ENCODE measurements around the gene TEX19. TPM values are rescaled to one million over a fixed set of nuclear protein-coding genes. Genes with fewer than 3 reads are reported as not detected.

TEX19 gene
- total RNA-seq, 1 experiment from 2014 or later = 0.57 TPM

DNA sequence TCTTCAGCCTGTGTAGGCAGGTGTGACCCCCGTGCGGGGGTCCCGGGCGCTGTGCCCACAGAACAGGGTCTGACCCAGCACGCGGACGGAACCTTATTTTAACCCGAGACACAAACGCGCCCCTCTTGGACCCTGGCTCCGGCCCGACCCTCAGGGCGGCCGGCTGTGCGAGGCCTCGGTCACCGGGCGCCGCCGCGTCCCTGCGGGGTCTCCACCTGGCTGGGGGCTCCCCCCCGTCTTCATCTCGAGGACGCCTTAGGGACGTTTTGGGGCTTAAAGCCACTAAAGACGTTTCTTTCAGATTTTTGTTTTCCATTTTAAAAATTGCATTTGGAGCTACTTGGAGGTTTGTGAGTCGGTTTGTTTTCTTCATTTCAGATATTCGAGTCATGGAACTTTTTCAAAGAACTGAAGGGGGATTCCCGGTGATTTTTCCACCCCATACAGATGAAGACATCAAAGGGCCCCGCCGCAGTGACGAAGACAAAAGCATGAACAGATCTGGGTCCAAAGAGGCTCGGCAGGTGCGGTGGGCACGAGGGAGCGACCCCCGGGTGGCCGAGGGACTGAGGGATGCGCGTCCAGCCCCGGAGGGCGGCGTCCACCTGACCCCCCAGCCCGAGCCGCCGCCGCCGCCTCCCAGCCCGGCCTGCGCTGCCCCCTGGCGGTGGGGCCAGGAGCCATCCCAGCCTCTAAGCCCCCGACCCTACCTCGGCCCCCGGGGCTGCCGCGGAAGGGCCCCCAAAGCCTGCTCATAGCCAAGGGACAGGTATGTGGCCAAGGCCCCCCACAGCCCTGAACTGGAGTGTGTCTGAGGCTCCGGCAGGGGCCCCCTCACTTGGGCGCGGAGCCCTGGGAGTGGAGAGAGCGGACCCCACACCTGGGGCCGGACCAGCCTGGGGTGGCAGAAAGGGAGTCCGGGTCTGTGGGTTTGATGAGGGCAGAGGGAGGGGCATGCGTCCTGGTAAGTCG is 37.8 kb upstream of the TEX19 start:
- no peak for DNase-seq (ENCODE audit: extremely low read depth, low read depth)

- no peak for DNase-seq (ENCODE audit: extremely low read depth, low read depth)
Observed at GRCh38 chr17:82321947-82322466, 37.0 kb upstream of the TEX19 start.

DNA sequence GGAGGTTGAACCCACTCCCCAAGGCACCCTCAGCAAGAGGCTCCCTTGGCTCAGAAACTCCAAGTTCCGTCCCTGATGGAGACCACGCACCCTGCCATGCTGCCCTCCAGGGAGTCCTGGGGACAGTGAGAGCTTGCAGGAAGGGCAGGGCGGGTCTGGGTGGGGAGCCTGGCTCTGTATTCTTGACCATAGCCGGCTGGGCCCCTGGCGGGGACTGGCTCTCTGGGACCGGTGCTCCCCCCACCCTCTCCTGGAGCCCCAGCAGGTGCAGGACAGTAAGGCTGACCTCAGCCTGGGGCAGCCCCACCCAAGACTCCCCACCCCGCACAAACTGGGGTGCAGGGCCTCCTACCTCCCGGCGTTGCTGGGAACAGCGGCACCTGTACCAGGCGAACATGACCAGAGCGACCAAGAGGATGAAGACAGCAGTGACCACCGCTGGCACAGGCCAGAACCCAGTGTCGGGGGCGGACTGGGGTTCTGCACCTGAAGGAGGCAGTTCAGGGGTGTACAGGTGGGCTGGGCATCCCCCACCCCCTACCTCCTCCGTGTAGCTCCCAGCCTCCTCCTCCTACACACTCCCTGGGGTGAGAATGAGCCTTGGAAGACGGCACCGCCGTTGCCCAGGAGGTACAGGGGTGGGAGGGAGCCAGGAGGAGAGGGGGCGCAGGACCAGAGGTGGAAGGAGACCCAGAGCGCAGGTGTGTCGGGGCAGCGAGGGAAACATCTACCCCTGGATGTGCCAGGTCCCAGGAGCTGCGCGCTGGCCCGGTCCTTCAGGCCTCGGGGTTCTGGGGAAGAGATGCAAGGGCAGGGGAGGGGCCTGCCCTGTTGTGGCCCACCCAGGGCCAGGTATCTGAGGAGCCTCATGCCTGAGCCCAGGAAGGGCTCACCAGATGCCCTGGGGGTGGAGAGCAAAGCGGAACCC is 36.3 kb upstream of the TEX19 start:
- DNase-seq (ENCODE audit: extremely low read depth, low read depth) = no peak

DNA sequence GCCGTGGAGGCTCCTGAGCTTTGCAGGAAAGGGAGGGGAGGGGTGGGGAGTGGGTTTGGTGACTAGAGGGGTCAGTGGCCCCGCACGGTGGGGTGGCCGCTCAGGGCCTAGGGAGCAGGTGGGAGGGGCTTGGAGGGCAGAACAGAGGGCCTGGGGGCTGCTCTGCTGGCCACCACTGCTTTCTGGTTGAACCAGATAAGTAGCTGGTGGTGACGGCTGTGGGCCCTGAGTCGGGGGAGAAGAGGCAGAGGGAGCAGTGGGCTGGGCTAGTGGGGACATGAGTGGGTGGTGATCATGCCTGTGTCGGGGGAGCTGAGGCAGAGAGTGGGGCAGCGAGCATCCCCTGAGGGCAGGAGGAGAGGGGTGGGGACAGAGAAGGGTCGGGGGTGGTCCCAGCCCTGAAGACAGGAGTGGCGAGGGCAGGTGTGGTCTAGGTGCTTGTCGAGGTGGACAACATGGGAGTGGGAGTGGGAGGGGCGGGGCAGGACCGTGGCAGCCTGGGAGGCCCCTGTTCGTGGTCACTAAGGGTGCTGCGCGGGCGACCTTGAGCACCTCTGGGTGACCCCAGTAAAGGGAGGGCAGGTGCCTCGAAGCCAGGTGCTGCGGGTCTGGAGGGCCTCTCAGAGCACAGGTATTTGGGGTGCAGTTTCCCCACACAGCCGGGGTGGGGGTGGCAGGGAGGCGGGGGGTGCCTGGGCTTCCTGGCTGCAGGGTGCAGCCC is 35.4 kb upstream of the TEX19 start:
- no peak for DNase-seq (ENCODE audit: extremely low read depth, low read depth)

DNA sequence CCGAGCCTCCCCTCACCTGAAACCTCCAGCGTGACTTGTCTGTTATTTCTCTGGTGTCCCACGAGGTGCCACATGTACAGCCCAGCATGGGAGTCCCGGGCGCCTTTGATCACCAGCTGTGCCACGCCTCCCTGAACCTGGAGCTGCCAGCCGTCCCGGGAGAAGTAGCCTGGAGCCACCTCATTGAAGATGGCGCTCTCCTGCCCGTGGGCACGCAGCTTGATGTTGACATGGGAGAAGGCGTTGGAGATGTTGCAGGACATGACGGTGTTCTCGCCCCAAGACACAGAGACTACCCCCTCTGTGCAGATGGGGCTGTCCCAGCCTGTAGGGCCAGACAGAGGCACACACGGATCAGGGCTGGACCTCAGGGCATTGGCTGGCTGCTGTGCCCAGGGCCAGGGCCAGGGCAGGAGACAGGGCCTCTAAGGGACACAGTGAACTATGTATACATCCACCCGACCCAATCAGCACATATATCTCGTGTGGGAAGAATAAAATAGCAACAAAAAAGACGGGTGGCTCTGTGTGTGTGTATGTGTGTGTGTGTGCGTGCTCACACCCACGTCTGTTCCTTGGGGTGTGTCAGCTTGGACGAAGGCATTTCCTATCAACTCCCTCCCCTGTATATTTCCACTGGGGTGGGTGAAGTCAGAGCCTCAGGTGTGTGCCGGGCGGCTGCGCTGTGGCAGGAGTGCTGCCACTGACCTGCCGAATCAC is 34.3 kb upstream of the TEX19 start:
- no peak for DNase-seq (ENCODE audit: extremely low read depth, low read depth)

DNA sequence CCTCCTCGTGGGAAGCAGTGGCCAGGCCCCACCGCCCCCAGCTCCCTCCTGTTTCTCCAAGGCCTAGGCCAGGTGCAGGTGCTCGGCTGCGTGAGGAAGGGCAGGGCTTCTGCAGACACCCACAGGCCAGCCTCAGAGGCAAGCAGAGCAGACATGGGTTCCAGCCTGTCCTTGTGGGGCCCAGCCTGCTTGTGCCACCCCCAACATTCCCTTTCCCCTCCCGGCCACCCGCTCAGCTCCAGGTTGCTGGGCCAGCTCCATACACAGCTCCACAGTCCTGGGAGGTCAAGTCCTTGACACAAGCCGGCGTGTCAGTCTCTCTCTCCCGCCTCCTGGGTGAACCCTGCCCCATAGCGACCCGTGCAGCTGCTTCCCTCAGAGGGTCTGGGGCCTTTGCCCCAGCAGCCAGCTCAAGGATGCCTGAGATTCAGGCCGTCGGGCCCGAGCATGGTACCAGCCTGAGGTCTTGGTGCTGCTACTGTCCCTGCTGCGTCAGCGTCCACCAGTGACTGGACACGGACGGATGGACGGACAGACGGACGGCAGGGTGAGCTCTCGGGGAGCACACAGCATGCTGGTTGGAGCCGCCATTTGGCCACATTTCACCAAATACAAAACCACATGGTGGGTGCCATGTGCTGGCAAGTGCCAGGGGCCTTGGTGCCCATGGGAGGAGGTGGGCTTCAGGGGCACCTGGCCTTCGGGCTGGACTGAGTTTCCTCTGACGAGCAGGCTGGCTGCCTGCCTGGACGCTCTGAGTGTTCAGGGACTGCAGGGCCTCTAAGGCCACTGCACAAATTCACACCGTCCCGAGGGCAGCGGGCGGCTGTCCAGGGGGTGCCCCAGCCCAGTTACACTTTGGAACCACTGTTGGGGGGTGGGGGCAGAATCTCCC is 33.5 kb upstream of the TEX19 start:
- no peak for DNase-seq (ENCODE audit: extremely low read depth, low read depth)

DNA sequence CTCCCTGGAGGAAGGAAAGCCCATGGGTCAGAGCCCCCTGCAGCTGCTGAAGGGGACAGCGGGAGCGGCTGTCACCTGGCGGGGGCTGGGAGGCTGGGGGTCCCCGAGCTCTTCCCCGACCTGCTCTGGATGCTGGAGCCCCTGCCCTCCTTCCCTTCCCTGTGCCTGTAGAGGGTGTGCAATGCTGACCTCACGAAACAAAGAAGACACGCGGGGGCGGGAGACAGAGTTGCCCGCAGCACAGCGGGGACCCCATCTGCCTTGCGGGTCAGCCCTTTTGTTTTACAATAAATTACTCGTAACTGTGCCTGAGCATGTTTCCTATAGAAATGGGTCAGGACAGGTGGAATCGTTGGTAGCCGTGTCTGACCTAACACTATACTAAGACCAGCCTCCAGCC is 31.8 kb upstream of the TEX19 start:
- DNase-seq (ENCODE audit: extremely low read depth, low read depth) = no peak

- no peak for DNase-seq (ENCODE audit: extremely low read depth, low read depth)
Observed at GRCh38 chr17:82327757-82328140, 31.3 kb upstream of the TEX19 start.

DNA sequence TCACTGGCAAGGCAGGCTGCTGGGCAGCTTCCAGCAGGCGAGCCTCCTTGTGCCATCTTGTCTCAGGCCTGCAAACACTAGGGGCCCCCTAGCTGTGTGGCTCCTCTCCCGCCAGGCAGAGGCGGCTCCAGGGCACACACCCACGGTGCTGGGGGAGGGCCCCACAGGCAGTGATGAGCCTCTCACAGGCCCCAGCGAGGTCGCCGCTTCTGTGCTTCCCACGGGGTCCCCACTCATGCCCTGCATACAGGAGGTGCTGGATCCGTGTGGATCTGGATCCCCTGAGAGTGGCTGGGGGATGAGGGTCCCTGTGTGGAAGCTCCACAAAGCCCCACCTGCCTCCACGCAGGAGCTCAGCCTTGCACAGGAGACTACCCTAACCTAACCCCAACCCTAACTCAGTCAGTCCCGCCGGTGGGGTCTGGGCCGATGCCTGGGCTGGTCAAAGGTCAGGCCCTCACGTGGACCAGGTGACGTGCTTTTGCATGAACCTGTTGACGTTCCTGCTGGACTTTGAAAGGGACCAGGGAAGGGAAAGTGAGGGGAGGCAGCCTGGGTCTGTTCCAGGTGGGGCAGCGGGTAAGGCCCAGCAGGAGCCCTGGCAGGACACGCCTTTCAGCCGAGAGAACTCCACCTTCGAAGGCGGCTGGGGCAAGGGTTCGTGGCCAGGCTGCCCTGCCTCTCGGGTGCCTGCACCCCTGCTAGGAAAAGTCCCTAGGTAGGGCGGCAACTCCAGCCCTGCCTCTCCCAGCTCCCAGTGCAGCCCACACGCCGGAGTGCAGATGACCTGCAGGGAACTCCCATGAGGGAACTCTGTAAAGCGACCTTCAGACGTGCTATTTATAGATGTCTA is 30.7 kb upstream of the TEX19 start:
- no peak for DNase-seq (ENCODE audit: extremely low read depth, low read depth)

DNA sequence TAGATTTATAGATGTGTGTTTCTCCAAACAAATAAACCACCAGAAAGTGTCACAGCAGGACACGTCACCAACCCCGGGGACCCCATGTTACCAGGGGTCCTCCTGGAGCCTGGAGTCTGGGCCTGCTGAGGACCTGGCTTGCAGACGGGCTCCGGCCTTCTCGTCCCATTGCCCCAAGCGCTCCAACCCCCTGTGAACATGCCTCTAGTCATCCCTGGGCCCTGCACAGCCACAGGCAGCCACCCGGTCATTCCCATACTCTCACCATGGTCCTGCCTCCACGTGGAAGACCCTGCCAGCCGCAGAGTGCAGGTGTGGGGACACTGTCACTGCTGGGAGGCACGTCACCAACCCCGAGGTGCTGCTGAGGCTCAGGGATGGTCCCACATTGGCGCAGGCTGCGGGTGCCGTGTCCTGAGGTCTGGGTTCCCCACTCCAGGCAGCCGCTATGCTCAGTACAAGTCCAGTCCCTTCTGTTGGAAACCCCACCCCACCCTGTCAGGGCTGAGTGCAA is 30.0 kb upstream of the TEX19 start:
- DNase-seq (ENCODE audit: extremely low read depth, low read depth) = no peak

GRCh38 chr17:82329683-82330321 is 29.2 kb upstream of the TEX19 start:
- DNase-seq (ENCODE audit: extremely low read depth, low read depth) = no peak

DNA sequence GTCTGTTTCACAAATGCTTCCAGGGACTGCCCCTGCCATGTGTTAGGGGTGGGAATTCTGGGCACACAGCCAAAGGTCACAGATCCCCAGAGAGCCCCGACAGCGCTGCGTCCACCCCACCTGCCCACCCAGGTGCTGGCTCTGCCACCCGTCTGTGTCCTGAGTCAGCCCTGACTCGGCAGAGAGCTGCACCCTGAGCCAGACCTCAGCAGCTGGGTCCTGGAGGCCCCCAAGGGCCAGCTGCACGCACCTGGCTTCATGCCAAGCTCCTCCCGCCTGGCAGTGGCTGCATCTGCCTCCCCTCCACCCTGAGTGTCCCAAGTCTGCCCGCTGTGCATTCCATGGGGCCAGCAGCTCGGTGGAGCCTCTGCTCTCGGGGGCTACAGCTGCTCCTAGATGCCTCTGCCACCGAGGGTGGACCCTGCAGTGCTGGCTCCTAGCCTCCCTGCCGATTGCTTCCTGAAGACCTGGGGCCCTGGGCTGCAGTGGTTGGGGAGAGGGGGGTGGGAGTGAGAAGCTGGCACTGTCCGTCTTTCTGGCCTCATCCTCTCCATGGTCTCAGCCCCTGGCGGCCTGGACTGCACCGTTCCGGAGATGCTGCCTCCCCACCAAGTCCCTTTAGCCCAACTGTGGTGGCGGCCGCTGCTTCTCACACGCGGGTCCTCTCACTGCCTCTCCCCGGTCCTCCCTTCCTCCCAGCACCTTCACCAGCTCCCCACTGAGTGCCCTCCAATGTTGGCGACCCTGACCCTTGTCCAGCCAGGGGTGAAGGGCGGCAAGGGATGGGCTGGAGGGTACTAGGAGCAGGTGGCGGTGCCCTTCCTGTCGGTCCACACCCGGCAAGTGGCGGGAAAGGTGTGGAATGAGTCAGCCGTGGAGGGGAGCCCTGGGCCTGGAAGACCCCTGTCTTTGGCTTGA is 28.5 kb upstream of the TEX19 start:
- no peak for DNase-seq (ENCODE audit: extremely low read depth, low read depth)

GRCh38 chr17:82331345-82331939 is 27.6 kb upstream of the TEX19 start:
- DNase-seq (ENCODE audit: extremely low read depth, low read depth) = no peak

DNA sequence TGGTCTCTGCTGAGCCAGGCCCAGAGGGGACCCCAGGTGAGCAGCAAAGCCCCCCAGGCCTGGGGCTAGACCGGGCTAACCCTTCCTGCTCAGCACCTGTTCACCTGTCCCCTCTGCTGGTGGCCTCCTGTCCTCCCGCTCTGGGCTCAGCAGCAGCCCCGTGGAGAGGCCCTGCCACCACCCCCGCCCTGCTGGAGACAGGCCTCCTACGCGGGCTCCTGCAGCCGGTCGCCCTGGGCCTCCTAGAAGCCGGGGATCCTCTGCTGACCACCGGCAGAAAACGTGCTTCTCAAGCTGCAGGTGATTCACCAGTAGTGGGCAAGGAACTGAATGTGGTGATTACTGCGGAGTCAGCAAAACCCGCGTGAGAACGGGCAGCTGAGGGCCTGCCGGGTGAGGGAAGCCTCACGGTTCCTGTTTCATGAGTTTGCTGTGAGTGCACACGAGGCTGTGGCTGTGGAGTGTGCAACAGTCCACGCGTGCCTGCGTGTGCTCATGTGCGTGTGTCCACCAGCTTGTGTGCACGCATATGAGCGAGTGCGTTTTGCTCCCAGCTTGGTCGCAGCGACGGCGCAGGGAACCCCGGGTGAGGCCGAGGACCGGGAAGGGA is 26.3 kb upstream of the TEX19 start:
- DNase-seq (ENCODE audit: extremely low read depth, low read depth) = no peak

All from NCI-H460 (cell line).